IMR-90 (cell line): ENCODE data around the gene SERPINH1. TPM values are rescaled to one million over a fixed set of nuclear protein-coding genes. Genes with fewer than 3 reads are reported as not detected.

ENCODE experiments used
- ATAC-seq: fragments of 200-7000 bp; cut with Tn5 transposase; 2 replicates; pipeline ENCODE4 v1.9.1; 2020; ENCODE audit warnings: low read depth, mild to moderate bottlenecking, moderate library complexity
- BruUV-seq: library from RNA; stranded (reverse); fragments of 400-500 nt; replicated peaks from 2 replicates; lab custom pipeline; 2021; lab: Mats Ljungman, UMichigan
- CTCF ChIA-PET: fragments of 300-600 bp; formaldehyde crosslinking; extraction: SDS; loops from one replicate; lab custom pipeline; 2021; ENCODE audit warnings: antibody characterized with exemption; lab: Yijun Ruan, JAX
- POLR2A ChIA-PET: fragments of 300-600 bp; sonication (Branson Sonifier 250); formaldehyde crosslinking; loops from one replicate; lab custom pipeline; 2022; ENCODE audit warnings: antibody characterized with exemption; ENCODE audit not compliant: unreplicated experiment; lab: Charles Lee
- DNase-seq: peaks from one replicate; pipeline ENCODE4 v3.0.0; 2013
- H2AFZ ChIP-seq: replicated peaks from 2 replicates; pipeline ENCODE3; 2013; ENCODE audit warnings: low read length, mild to moderate bottlenecking; ENCODE audit not compliant: poor library complexity
- H2AK5ac ChIP-seq: 2 replicates; pipeline ENCODE4 v1.6.1; 2013; ENCODE audit warnings: low read depth, low read length, inconsistent platforms
- H2AK9ac ChIP-seq: replicated peaks from 2 replicates; pipeline ENCODE3; 2013; ENCODE audit warnings: mild to moderate bottlenecking, low read depth, low read length, moderate library complexity; ENCODE audit not compliant: poor library complexity
- H2BK120ac ChIP-seq: 2 replicates; pipeline ENCODE4 v1.6.1; 2013; ENCODE audit warnings: low read depth, low read length, inconsistent platforms
- H2BK15ac ChIP-seq: 3 replicates; pipeline ENCODE4 v1.6.1; 2013; ENCODE audit warnings: low read depth, low read length, inconsistent platforms
- H2BK20ac ChIP-seq: 2 replicates; pipeline ENCODE4 v1.6.1; 2013; ENCODE audit warnings: low read depth, mild to moderate bottlenecking, inconsistent platforms, low read length, moderate library complexity
- H2BK5ac ChIP-seq: 2 replicates; pipeline ENCODE4 v1.6.1; 2013; ENCODE audit warnings: mild to moderate bottlenecking, low read depth, low read length, inconsistent platforms; ENCODE audit not compliant: poor library complexity, severe bottlenecking
- H3K14ac ChIP-seq: replicated peaks from 2 replicates; pipeline ENCODE4 v1.6.1; 2013; ENCODE audit warnings: low read depth, low read length, inconsistent platforms
- H3K18ac ChIP-seq: 2 replicates; pipeline ENCODE4 v1.6.1; 2013; ENCODE audit warnings: low read depth, low read length, control low read depth
- H3K23ac ChIP-seq: 2 replicates; pipeline ENCODE4 v1.6.1; 2013; ENCODE audit warnings: low read depth, low read length, inconsistent platforms
- H3K27ac ChIP-seq: 2 replicates; pipeline ENCODE4 v1.5.1; 2013; ENCODE audit warnings: mild to moderate bottlenecking, control low read depth, low read length; ENCODE audit not compliant: insufficient read depth
- H3K27me3 ChIP-seq: 2 replicates; pipeline ENCODE4 v1.6.1; 2013; ENCODE audit warnings: low read length; ENCODE audit not compliant: control insufficient read depth, insufficient read depth
- H3K36me3 ChIP-seq: 2 replicates; pipeline ENCODE4 v1.6.1; 2013; ENCODE audit warnings: low read length, mixed read lengths; ENCODE audit not compliant: control insufficient read depth, insufficient read depth
- H3K4ac ChIP-seq: 2 replicates; pipeline ENCODE4 v1.6.1; 2013; ENCODE audit warnings: low read depth, low read length, inconsistent platforms
- H3K4me1 ChIP-seq: 2 replicates; pipeline ENCODE4 v1.6.1; 2013; ENCODE audit warnings: low read length, mixed read lengths; ENCODE audit not compliant: control insufficient read depth, insufficient read depth
- H3K4me2 ChIP-seq: 2 replicates; pipeline ENCODE4 v1.6.1; 2013; ENCODE audit warnings: low read depth, mild to moderate bottlenecking, control low read depth, low read length, moderate library complexity
- H3K4me3 ChIP-seq: 2 replicates; pipeline ENCODE4 v1.5.1; 2013; ENCODE audit warnings: low read depth, mild to moderate bottlenecking, control low read depth, low read length, moderate library complexity; ENCODE audit not compliant: insufficient read depth
- H3K56ac ChIP-seq: 2 replicates; pipeline ENCODE4 v1.6.1; 2013; ENCODE audit warnings: low read length, inconsistent platforms; ENCODE audit not compliant: insufficient read depth; ENCODE audit errors: extremely low read depth
- H3K79me1 ChIP-seq, 2 experiments: 2 replicates each; pipeline ENCODE4 v1.6.1; 2013; ENCODE audit warnings: low read length in 2 of 2, inconsistent platforms in 1 of 2, low read depth in 1 of 2
- H3K9ac ChIP-seq: 2 replicates; pipeline ENCODE4 v1.6.1; 2013; ENCODE audit warnings: low read depth, low read length, control low read depth
- H3K9me1 ChIP-seq: 2 replicates; pipeline ENCODE4 v1.6.1; 2013; ENCODE audit warnings: low read length, inconsistent platforms; ENCODE audit not compliant: insufficient read depth
- H3K9me3 ChIP-seq: 2 replicates; pipeline ENCODE4 v1.6.1; 2013; ENCODE audit warnings: low read length; ENCODE audit not compliant: control insufficient read depth, insufficient read depth
- H4K20me1 ChIP-seq: 2 replicates; pipeline ENCODE4 v1.6.1; 2013; ENCODE audit warnings: low read length, inconsistent platforms; ENCODE audit not compliant: insufficient read depth
- H4K5ac ChIP-seq: 2 replicates; pipeline ENCODE4 v1.6.1; 2013; ENCODE audit warnings: mild to moderate bottlenecking, low read depth, low read length, control low read depth
- H4K8ac ChIP-seq, 2 experiments: 2 replicates each; pipeline ENCODE4 v1.6.1; 2013; ENCODE audit warnings: low read depth in 2 of 2, low read length in 2 of 2, control low read depth in 1 of 2, inconsistent platforms in 1 of 2
- H4K91ac ChIP-seq: 2 replicates; pipeline ENCODE4 v1.6.1; 2013; ENCODE audit warnings: low read depth, low read length, inconsistent platforms; ENCODE audit not compliant: insufficient read depth
- BHLHE40 ChIP-seq: fragments of 150-350 bp; IDR thresholded peaks from 2 replicates; pipeline ENCODE4 v1.6.1; 2016; ENCODE audit warnings: mild to moderate bottlenecking, low read depth, low read length
- CEBPB ChIP-seq: IDR thresholded peaks from 2 replicates; pipeline ENCODE4 v1.6.1; 2012; ENCODE audit warnings: low read depth, low read length, improper control_type of control experiment
- CHD1 ChIP-seq: IDR thresholded peaks from 2 replicates; pipeline ENCODE4 v1.6.1; 2012; ENCODE audit warnings: low read depth, low read length, improper control_type of control experiment
- CTCF ChIP-seq: conservative IDR thresholded peaks from 2 replicates; pipeline ENCODE4 v1.5.1; 2012; ENCODE audit warnings: mild to moderate bottlenecking, low read depth, low read length, improper control_type of control experiment
- ELK1 ChIP-seq: fragments of 150-350 bp; IDR thresholded peaks from 2 replicates; pipeline ENCODE4 v1.6.1; 2016; ENCODE audit warnings: low read depth, mild to moderate bottlenecking, low read length, moderate library complexity, borderline replicate concordance
- FOS ChIP-seq: fragments of 150-350 bp; IDR thresholded peaks from 2 replicates; pipeline ENCODE4 v1.6.1; 2016; ENCODE audit warnings: low read depth, low read length
- MAZ ChIP-seq: IDR thresholded peaks from 2 replicates; pipeline ENCODE4 v1.6.1; 2012; ENCODE audit warnings: low read depth, mild to moderate bottlenecking, low read length, improper control_type of control experiment, moderate library complexity, borderline replicate concordance
- MXI1 ChIP-seq: IDR thresholded peaks from 2 replicates; pipeline ENCODE4 v1.6.1; 2012; ENCODE audit warnings: low read depth, mild to moderate bottlenecking, low read length, moderate library complexity, borderline replicate concordance
- NFE2L2 ChIP-seq: fragments of 150-350 bp; IDR thresholded peaks from 2 replicates; pipeline ENCODE4 v1.6.1; 2016; ENCODE audit warnings: low read depth, mild to moderate bottlenecking, low read length
- POLR2A ChIP-seq: IDR thresholded peaks from 2 replicates; pipeline ENCODE4 v1.6.1; 2012; ENCODE audit warnings: mild to moderate bottlenecking, low read depth, low read length
- SMC3 ChIP-seq: fragments of 150-350 bp; IDR thresholded peaks from 2 replicates; pipeline ENCODE4 v1.6.1; 2016; ENCODE audit warnings: low read depth, mild to moderate bottlenecking, antibody characterized with exemption, low read length, moderate library complexity
- USF2 ChIP-seq: fragments of 150-350 bp; IDR thresholded peaks from 2 replicates; pipeline ENCODE4 v1.6.1; 2017; ENCODE audit warnings: mild to moderate bottlenecking, antibody characterized with exemption, low read length, low read depth
- WGBS, 2 experiments: methylation state at CpG; one replicate each; pipeline versions ENCODE4 v1.1.5 to v1.1.7; 2013; ENCODE audit warnings: missing lambda C conversion rate in 2 of 2; ENCODE audit not compliant: insufficient read length in 1 of 2; ENCODE audit errors: extremely low coverage in 2 of 2; 5-methylcytosine and 5-hydroxymethylcytosine counted together
- dilution Hi-C: fragments of 300-500 bp; cut with HindIII; formaldehyde crosslinking; loops from one replicate; pipeline ENCODE4 v1.14.3; 2018; ENCODE audit warnings: low sequenced_read_pairs; ENCODE audit not compliant: unreplicated experiment
- in situ Hi-C: fragments of 300-500 bp; cut with MboI; formaldehyde crosslinking; loops from 3 replicates; pipeline ENCODE4 v1.14.3; 2019; ENCODE audit warnings: low sequenced_read_pairs, inconsistent platforms, mixed read lengths
- intact Hi-C: fragments of 100-400 bp; cut with micrococcal nuclease; formaldehyde crosslinking; loops from 2 replicates; pipeline ENCODE4 v1.10.0; 2022
- polyA plus RNA-seq, 3 experiments: library from polyadenylated mRNA; depleted of rRNA; stranded (reverse); fragments of >200 nt; gene quantifications; 2 replicates each; pipeline ENCODE4 v1.2.3, GENCODE V29; 2012; ENCODE audit warnings: low replicate concordance in 1 of 3
- total RNA-seq: library from RNA; depleted of rRNA; stranded (reverse); fragments of >200 nt; gene quantifications from 2 replicates; pipeline ENCODE4 v1.2.3, GENCODE V29; 2012

SERPINH1 gene
- total and polyA plus RNA-seq, 2 of the 4 experiments (the other 2 are of a cell fraction), result 841 to 1,857 TPM

- TF ChIP-seq ELK1, result no peak
- TF ChIP-seq MAZ, result no peak
- no peak for TF ChIP-seq CTCF
- TF ChIP-seq USF2, result no peak
- no peak for TF ChIP-seq CEBPB
- TF ChIP-seq CHD1, result no peak
- no peak for TF ChIP-seq SMC3
- no peak for TF ChIP-seq MXI1
- no peak for TF ChIP-seq FOS
- no peak for TF ChIP-seq BHLHE40
- no peak for TF ChIP-seq POLR2A
- no peak for TF ChIP-seq NFE2L2
- WGBS, 2 experiments, result 53% methylated on average over 2 of the region's 6 CpGs; no CpG with 5 or more reads in 1 of the 2 experiments
- ChIA-PET CTCF (no interaction called here), POLR2A (no interaction called here)
- H3K4me2 ChIP-seq, result no peak overlapping the region
- no peak overlapping the region for H2BK120ac ChIP-seq
- H4K20me1 ChIP-seq, result no peaks in the 10 kb centered on the region
- no peak overlapping the region for H4K8ac ChIP-seq
- H3K9me1 ChIP-seq, result no peaks in the 10 kb centered on the region
- dilution Hi-C loops, result no loop called here
- H3K9me3 ChIP-seq, result no peaks in the 10 kb centered on the region
- DNase-seq (no peak), ATAC-seq (no peak)
- H3K9ac ChIP-seq, result no peak overlapping the region
- no peak overlapping the region for H2BK15ac ChIP-seq
- peaks cover 13% of the 10 kb centered on the region for H3K27me3 ChIP-seq
- no peaks in the 10 kb centered on the region for H3K79me1 ChIP-seq
- H3K27ac ChIP-seq, result no peak overlapping the region
- no TSS peak for BruUV-seq
- H3K23ac ChIP-seq, result no peak overlapping the region
- no peak overlapping the region for H2AFZ ChIP-seq
- no peak overlapping the region for H2AK9ac ChIP-seq
- H2AK5ac ChIP-seq, result no peak overlapping the region
- in situ Hi-C loops, result no loop called here
- peaks cover 5% of the 10 kb centered on the region for H3K4me1 ChIP-seq
- H2BK5ac ChIP-seq, result no peak overlapping the region
- no peak overlapping the region for H3K18ac ChIP-seq
- intact Hi-C loops, result no loop called here
- H3K56ac ChIP-seq, result no peak overlapping the region
- no peak overlapping the region for H4K5ac ChIP-seq
- H3K4ac ChIP-seq, result no peak overlapping the region
- H3K36me3 ChIP-seq, result no peaks in the 10 kb centered on the region
- no peak overlapping the region for H4K91ac ChIP-seq
- no peak overlapping the region for H2BK20ac ChIP-seq
- no peak overlapping the region for H3K4me3 ChIP-seq
- H3K14ac ChIP-seq, result no peak overlapping the region
These were observed 32.2 kb downstream of the SERPINH1 start for GRCh38 chr11:75594211-75594610.
